ENCODE results near the gene ZNF488. TPM values are rescaled to one million over a fixed set of nuclear protein-coding genes. Genes with fewer than 3 reads are reported as not detected.

The ZNF488 gene
- total RNA-seq, 3 donors from 2014 or later: 0.47 to 1.6 (median 1.4) TPM

GRCh38 chr10:47368431-47369180, 15.5 kb downstream of the ZNF488 start:
- Histone ChIP-seq H3K9me3 (no peaks in the 10 kb centered on the region), H3K4me1 (ENCODE audit: low read depth) (no peaks in the 10 kb centered on the region), H3K36me3 (ENCODE audit: low read depth) (no peaks in the 10 kb centered on the region), H3K4me3 (no peak overlapping the region)
- DNase-seq (no peak), ATAC-seq (no peak)
- TF ChIP-seq CTCF (IDR thresholded peaks at IDR 0.05): no peak
- intact Hi-C loops (cut with DNase I, micrococcal nuclease): no loop called here

- H3K4me1 ChIP-seq (ENCODE audit: low read depth): no peaks in the 10 kb centered on the region
- no peak for ATAC-seq
These were observed 16.4 kb downstream of the ZNF488 start for GRCh38 chr10:47367646-47368045.

GRCh38 chr10:47366731-47367460, 17.2 kb downstream of the ZNF488 start:
- ATAC-seq (no peak), DNase-seq (no peak)
- Histone ChIP-seq H3K9me3 (no peaks in the 10 kb centered on the region), H3K4me3 (no peak overlapping the region), H3K4me1 (ENCODE audit: low read depth) (no peaks in the 10 kb centered on the region), H3K36me3 (ENCODE audit: low read depth) (no peaks in the 10 kb centered on the region)
- intact Hi-C loops (cut with DNase I, micrococcal nuclease): no loop called here
- TF ChIP-seq CTCF (IDR thresholded peaks at IDR 0.05): no peak

More at GRCh38 chr10:47367646-47368045, 16.4 kb downstream of the ZNF488 start:
- TF ChIP-seq CTCF (IDR thresholded peaks at IDR 0.05): no peak
- Histone ChIP-seq H3K4me3 (no peak overlapping the region), H3K9me3 (no peaks in the 10 kb centered on the region), H3K36me3 (ENCODE audit: low read depth) (no peaks in the 10 kb centered on the region)
- intact Hi-C loops (cut with DNase I, micrococcal nuclease): no loop called here
- DNase-seq: no peak

GRCh38 chr10:47366181-47366631, 17.9 kb downstream of the ZNF488 start:
- intact Hi-C loops (cut with DNase I, micrococcal nuclease): no loop called here
- H3K4me1 ChIP-seq (ENCODE audit: low read depth): no peaks in the 10 kb centered on the region
- no peaks in the 10 kb centered on the region for H3K9me3 ChIP-seq
- no peak for DNase-seq
- no peak overlapping the region for H3K4me3 ChIP-seq
- no peak for TF ChIP-seq CTCF (IDR thresholded peaks at IDR 0.05)
- ATAC-seq: no peak
- H3K36me3 ChIP-seq (ENCODE audit: low read depth): no peaks in the 10 kb centered on the region

GRCh38 chr10:47365431-47366180, 18.5 kb downstream of the ZNF488 start:
- no peak for TF ChIP-seq CTCF (IDR thresholded peaks at IDR 0.05)
- no peak overlapping the region for H3K4me3 ChIP-seq
- no peaks in the 10 kb centered on the region for H3K36me3 ChIP-seq (ENCODE audit: low read depth)
- DNase-seq (no peak), ATAC-seq (no peak)
- intact Hi-C loops (cut with DNase I, micrococcal nuclease): no loop called here
- H3K9me3 ChIP-seq: no peaks in the 10 kb centered on the region
- no peaks in the 10 kb centered on the region for H3K4me1 ChIP-seq (ENCODE audit: low read depth)
